Adrenal gland (tissue), 12 donors: Measurements from ENCODE around the gene UBR3. TPM values are rescaled to one million over a fixed set of nuclear protein-coding genes. Genes with fewer than 3 reads are reported as not detected.
A peak's percentile ranks its signal among the peaks of the same experiment; 100 is the strongest.

Experiments
- DNase-seq, 7 donors: peaks; one replicate each; pipeline ENCODE4 v3.0.0-alpha.2; 2019 to 2020
- H3K27ac ChIP-seq, 5 donors: fragments of 200-600 bp; sonication (generic) in 4 of 5; 1 replicate in 3 of 5; 2 replicates in 2 of 5; pipeline versions ENCODE4 v1.5.1 to v1.8.0; 2016 to 2020; ENCODE audit warnings: mild to moderate bottlenecking in 1 of 5
- H3K27me3 ChIP-seq: fragments of 200-600 bp; 2 replicates; pipeline ENCODE4 v1.8.0; 2021
- H3K36me3 ChIP-seq, 2 donors: fragments of 200-600 bp; replicated peaks in 1 of 2; 1 replicate in 1 of 2; 2 replicates in 1 of 2; pipeline versions ENCODE4 v1.5.1 to v1.8.0; 2018 to 2022
- H3K4me1 ChIP-seq, 2 donors: fragments of 200-600 bp; replicated peaks in 1 of 2; 1 replicate in 1 of 2; 2 replicates in 1 of 2; pipeline versions ENCODE4 v1.5.1 to v1.8.0; 2018 to 2021
- H3K4me3 ChIP-seq, 4 donors: fragments of 200-600 bp; sonication (generic) in 3 of 4; one replicate each; pipeline ENCODE4 v1.5.1; 2016 to 2018
- H3K9me3 ChIP-seq, 3 donors: fragments of 200-600 bp; sonication (generic) in 1 of 3; replicated peaks in 1 of 3; 1 replicate in 2 of 3; 2 replicates in 1 of 3; pipeline versions ENCODE4 v1.5.1 to v1.8.0; 2016 to 2021
- CTCF ChIP-seq, 6 experiments: fragments of 450-650 bp in 4 of 6; fragments of 200-600 bp in 2 of 6; sonication (generic) in 1 of 6; IDR thresholded peaks; 1 replicate in 5 of 6; 2 replicates in 1 of 6; pipeline versions ENCODE4 v1.5.1 to v1.8.0; 2016 to 2021; ENCODE audit warnings: antibody characterized with exemption in 6 of 6, mild to moderate bottlenecking in 2 of 6, moderate library complexity in 1 of 6
- POLR2A ChIP-seq, 2 donors: fragments of 450-650 bp; IDR thresholded peaks; one replicate each; pipeline ENCODE4 v1.6.1; 2017; ENCODE audit warnings: antibody characterized with exemption in 2 of 2, mild to moderate bottlenecking in 2 of 2, moderate library complexity in 1 of 2
- WGBS, 4 donors: extraction: QIAGEN DNeasy Blood & Tissue Kit in 2 of 4; methylation state at CpG; one replicate each; pipeline versions ENCODE4 v1.1.5 to v1.1.7; 2013 to 2017; 5-methylcytosine and 5-hydroxymethylcytosine counted together
- intact Hi-C, 2 donors: fragments of 100-400 bp; cut with DNase I; formaldehyde crosslinking; loops; one replicate each; pipeline versions ENCODE4 v1.14.1 to v1.15.0; 2022 to 2023
- polyA plus RNA-seq, 3 donors: library from polyadenylated mRNA; stranded (reverse); fragments of 200-250 nt in 2 of 3; fragments of 350-450 nt in 1 of 3; fragmentation: Illumina TruSeq in 1 of 3; extraction: RNeasy Lipid Tissue Mini Kit (QIAGEN cat#74804) in 1 of 3; gene quantifications; one replicate each; pipeline ENCODE4 v1.2.3, GENCODE V29; 2013 to 2014
- total RNA-seq, 9 donors: library from RNA; depleted of rRNA in 4 of 9; stranded (reverse); fragments of >200 nt in 4 of 9; fragments of 120-200 nt in 1 of 9; fragmentation: NEBNext Ultra II Directional in 1 of 9; extraction: Animal tissue kit (Norgen Biotek cat#: 25700) in 1 of 9; gene quantifications; one replicate each; pipeline versions ENCODE4 v1.1.0 to v1.2.4, GENCODE V29; 2013 to 2023
- donor health status: healthy with polysubstance abuse.
- donor health status: Bipolar disorder and iron deficiency.
- donor health status: DM: yes; HTN: yes; CAD: no.
- donor health status: DM: no; HTN: no; CAD: no.
- donor health status: DM: no; HTN: no; CAD: no.
- donor health status: DM: yes; HTN: yes; CAD: no.

Gene UBR3
- total and polyA plus RNA-seq, 12 donors: 25.5 to 85.7 (median 62.8) TPM

DNA sequence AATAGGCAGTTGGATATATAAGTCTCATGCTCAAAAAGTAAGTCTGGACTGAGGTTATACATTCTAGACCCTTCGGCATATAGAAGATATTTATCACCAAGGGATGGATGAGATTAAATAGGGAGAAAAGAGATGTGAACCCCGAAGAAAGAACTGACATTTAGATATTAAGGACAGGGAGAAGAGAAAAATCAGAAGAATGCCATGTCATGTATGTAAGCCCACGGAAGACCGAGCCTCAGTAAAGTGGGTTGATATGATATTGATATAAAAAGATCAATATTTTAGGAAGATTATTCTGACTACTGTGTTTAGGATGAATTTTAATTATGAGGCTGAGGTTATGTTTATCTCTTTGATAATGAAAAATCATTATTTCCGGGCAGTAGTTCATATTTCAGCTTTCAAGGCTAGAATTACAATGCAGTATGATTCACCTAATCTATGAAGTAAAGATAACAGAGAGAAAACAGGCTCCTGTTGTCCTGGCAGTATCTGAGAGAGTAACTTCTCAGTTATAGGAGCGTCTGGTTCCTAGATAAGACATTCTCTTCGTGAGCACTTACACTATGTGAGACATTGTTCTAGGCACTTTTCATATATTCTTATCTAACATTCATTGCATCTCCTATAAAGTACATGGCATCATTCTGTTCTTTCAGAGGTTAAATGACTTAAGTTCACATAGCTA is 83.0 kb downstream of the UBR3 start:
- H3K4me1 ChIP-seq: peaks cover 0 to 14% of the 10 kb centered on the region in 2 donors
- H3K27ac ChIP-seq: peak overlapping the region in 1 of 5 donors; percentile 51
- H3K9me3 ChIP-seq: no peaks in the 10 kb centered on the region
- 35 to 47% (median 39%) methylated on average over 7 of the region's 7 CpGs for WGBS, 4 donors
- H3K36me3 ChIP-seq: no peaks in the 10 kb centered on the region
- no peak for TF ChIP-seq CTCF (IDR thresholded peaks at IDR 0.05)
- TF ChIP-seq POLR2A (IDR thresholded peaks at IDR 0.05): no peak
- intact Hi-C loops: no loop called here
- no peak overlapping the region for H3K4me3 ChIP-seq
- no peaks in the 10 kb centered on the region for H3K27me3 ChIP-seq
- DNase-seq: no peak

DNA sequence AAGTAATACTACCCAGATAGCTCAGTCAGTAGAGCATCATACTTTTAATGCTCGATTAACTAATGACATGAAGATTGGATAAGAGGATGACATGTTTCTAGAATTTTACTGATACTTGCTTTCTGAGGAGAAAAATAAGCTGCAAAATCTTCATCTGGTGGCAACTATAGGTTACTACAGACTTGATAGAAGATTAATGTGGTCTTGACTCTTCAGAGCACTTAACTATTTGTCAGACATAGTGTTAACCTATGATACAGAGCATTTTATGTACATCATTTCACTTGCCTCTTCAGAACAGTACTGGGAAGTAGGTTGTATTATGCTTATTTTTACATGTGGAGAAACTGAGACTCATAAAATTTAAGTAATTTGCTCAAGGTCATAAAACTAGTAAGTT is 83.9 kb downstream of the UBR3 start:
- Histone ChIP-seq H3K4me3 (no peak overlapping the region), H3K9me3 (no peaks in the 10 kb centered on the region), H3K27me3 (no peaks in the 10 kb centered on the region), H3K27ac (no peak overlapping the region), H3K36me3 (no peaks in the 10 kb centered on the region), H3K4me1 (peaks cover 0 to 14% of the 10 kb centered on the region in 2 donors)
- intact Hi-C loops: no loop called here
- 66 to 83% (median 79%) methylated on average over 1 of the region's 1 CpG for WGBS, 4 donors
- DNase-seq: no peak
- TF ChIP-seq POLR2A (IDR thresholded peaks at IDR 0.05) (no peak), CTCF (IDR thresholded peaks at IDR 0.05) (no peak)

GRCh38 chr2:169916623-169917022 is 89.4 kb downstream of the UBR3 start:
- no peaks in the 10 kb centered on the region for H3K27me3 ChIP-seq

DNA sequence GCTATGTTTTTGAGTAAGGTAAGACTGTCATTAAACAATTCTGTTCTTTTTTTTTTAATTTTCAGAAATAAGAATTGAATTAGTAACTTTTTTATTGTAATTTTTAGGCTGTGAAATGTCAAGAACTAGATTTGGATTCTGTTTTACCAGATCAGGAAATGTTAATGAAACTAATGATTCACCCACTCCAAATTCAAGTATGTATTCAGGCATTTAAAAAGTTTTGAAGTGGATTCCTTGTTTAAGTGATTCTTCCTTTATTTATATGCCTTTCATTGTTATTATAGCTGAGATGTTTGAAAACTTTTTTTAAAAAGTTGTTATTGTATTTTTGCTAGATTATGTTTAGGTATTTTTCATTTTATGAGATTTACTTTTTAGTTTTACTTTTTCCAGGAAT is 96.7 kb downstream of the UBR3 start:
- TF ChIP-seq CTCF (IDR thresholded peaks at IDR 0.05) (no peak), POLR2A (IDR thresholded peaks at IDR 0.05) (no peak)
- intact Hi-C loops: loop anchor here in 1 of 2 donors (10.0 kb wide), 1 partner anchor 99 kb away; the partner anchor contains the start of genes METTL5 and UBR3
- Histone ChIP-seq H3K4me3 (no peak overlapping the region), H3K9me3 (no peaks in the 10 kb centered on the region), H3K4me1 (no peaks in the 10 kb centered on the region), H3K27ac (no peak overlapping the region), H3K36me3 (peaks cover 0 to 17% of the 10 kb centered on the region in 2 donors), H3K27me3 (no peaks in the 10 kb centered on the region)
- no peak for DNase-seq

More at GRCh38 chr2:169916623-169917022, 89.4 kb downstream of the UBR3 start:
- DNase-seq: no peak
- Histone ChIP-seq H3K36me3 (no peaks in the 10 kb centered on the region), H3K4me1 (no peaks in the 10 kb centered on the region), H3K9me3 (no peaks in the 10 kb centered on the region), H3K4me3 (no peak overlapping the region), H3K27ac (no peak overlapping the region)
- intact Hi-C loops: no loop called here
- TF ChIP-seq CTCF (IDR thresholded peaks at IDR 0.05) (no peak), POLR2A (IDR thresholded peaks at IDR 0.05) (no peak)
